Measurements from ENCODE around the gene FGFRL1. TPM values are rescaled to one million over a fixed set of nuclear protein-coding genes. Genes with fewer than 3 reads are reported as not detected.

The FGFRL1 gene
- total and polyA plus RNA-seq, 2 experiments from 2014 or later = 28.1 to 34.0 TPM

- H3K4me1 ChIP-seq (ENCODE audit: insufficient read depth) = peaks cover 38% of the 10 kb centered on the region
- peaks cover 19% of the 10 kb centered on the region for H3K27me3 ChIP-seq
- no peaks in the 10 kb centered on the region for H3K79me2 ChIP-seq
- no peak overlapping the region for H3K4me3 ChIP-seq
- no peak overlapping the region for H3K4me2 ChIP-seq
- no peaks in the 10 kb centered on the region for H3K9me2 ChIP-seq (replicated peaks; ENCODE audit: insufficient read depth)
- TF ChIP-seq EZH2phosphoT487 (IDR thresholded peaks at IDR 0.05; ENCODE audit: low read depth, severe bottlenecking, unreplicated experiment) (no peak), CTCF (IDR thresholded peaks at IDR 0.05; ENCODE audit: poor library complexity) (no peak), EZH2 (IDR thresholded peaks at IDR 0.05; ENCODE audit: borderline replicate concordance) (no peak)
- no peak for DNase-seq (ENCODE audit: low spot score)
- 92% methylated on average over 20 of the region's 23 CpGs for WGBS (ENCODE audit: low lambda C conversion rate, missing lambda C conversion rate)
- no peak overlapping the region for H3K27ac ChIP-seq
- H3K36me3 ChIP-seq (replicated peaks; ENCODE audit: insufficient read depth, low read depth) = no peaks in the 10 kb centered on the region
- no peaks in the 10 kb centered on the region for H4K20me1 ChIP-seq (ENCODE audit: insufficient read depth, poor library complexity, severe bottlenecking)
- H3K9me3 ChIP-seq (ENCODE audit: low read depth) = no peaks in the 10 kb centered on the region
- H2AFZ ChIP-seq = no peak overlapping the region
Measured at GRCh38 chr4:995311-996026, 16.0 kb upstream of the FGFRL1 start.

GRCh38 chr4:996030-996996 lies 15.1 kb upstream of the FGFRL1 start:
- Histone ChIP-seq H3K9me3 (ENCODE audit: low read depth) (no peaks in the 10 kb centered on the region), H4K20me1 (ENCODE audit: insufficient read depth, poor library complexity, severe bottlenecking) (no peaks in the 10 kb centered on the region), H3K36me3 (replicated peaks; ENCODE audit: insufficient read depth, low read depth) (no peaks in the 10 kb centered on the region), H3K9me2 (replicated peaks; ENCODE audit: insufficient read depth) (no peaks in the 10 kb centered on the region), H3K27me3 (peaks cover 27% of the 10 kb centered on the region), H3K4me1 (ENCODE audit: insufficient read depth) (peaks cover 38% of the 10 kb centered on the region), H2AFZ (no peak overlapping the region), H3K79me2 (no peaks in the 10 kb centered on the region), H3K4me2 (peak overlapping the region; percentile 92), H3K27ac (no peak overlapping the region), H3K4me3 (no peak overlapping the region)
- TF ChIP-seq CTCF (IDR thresholded peaks at IDR 0.05; ENCODE audit: poor library complexity) (no peak), EZH2phosphoT487 (IDR thresholded peaks at IDR 0.05; ENCODE audit: low read depth, severe bottlenecking, unreplicated experiment) (no peak)
- DNase-seq (ENCODE audit: low spot score) = peak; percentile 61
- 74% methylated on average over 15 of the region's 15 CpGs for WGBS (ENCODE audit: low lambda C conversion rate, missing lambda C conversion rate)

GRCh38 chr4:996997-997374 lies 14.4 kb upstream of the FGFRL1 start:
- no peaks in the 10 kb centered on the region for H3K9me2 ChIP-seq (replicated peaks; ENCODE audit: insufficient read depth)

More at GRCh38 chr4:996997-997374, 14.4 kb upstream of the FGFRL1 start:
- H4K20me1 ChIP-seq (ENCODE audit: insufficient read depth, poor library complexity, severe bottlenecking) = no peaks in the 10 kb centered on the region
- no peak overlapping the region for H2AFZ ChIP-seq
- H3K4me2 ChIP-seq = peak overlapping the region; percentile 92
- H3K4me1 ChIP-seq (ENCODE audit: insufficient read depth) = peaks cover 35% of the 10 kb centered on the region
- no peak for TF ChIP-seq EZH2 (IDR thresholded peaks at IDR 0.05; ENCODE audit: borderline replicate concordance)
- TF ChIP-seq EZH2phosphoT487 (IDR thresholded peaks at IDR 0.05; ENCODE audit: low read depth, severe bottlenecking, unreplicated experiment) = no peak
- TF ChIP-seq CTCF (IDR thresholded peaks at IDR 0.05; ENCODE audit: poor library complexity) = no peak
- 33% methylated on average over 12 of the region's 25 CpGs for WGBS (ENCODE audit: low lambda C conversion rate, missing lambda C conversion rate)
- no peak for DNase-seq (ENCODE audit: low spot score)
- H3K36me3 ChIP-seq (replicated peaks; ENCODE audit: insufficient read depth, low read depth) = no peaks in the 10 kb centered on the region
- H3K4me3 ChIP-seq = no peak overlapping the region
- no peaks in the 10 kb centered on the region for H3K9me3 ChIP-seq (ENCODE audit: low read depth)
- H3K27ac ChIP-seq = no peak overlapping the region
- H3K27me3 ChIP-seq = peaks cover 34% of the 10 kb centered on the region
- no peaks in the 10 kb centered on the region for H3K79me2 ChIP-seq
